SU-DHL-6 (cell line): ENCODE data around the gene ZYG11B.

ENCODE experiments used
- EZH2phosphoT487 ChIP-seq: fragments of 200-600 bp; sonication (generic), shearing (Covaris generic); conservative IDR thresholded peaks from 2 replicates; pipeline ENCODE4 v1.6.1; 2018; ENCODE audit warnings: mild to moderate bottlenecking, antibody characterized with exemption, low read length, moderate library complexity, mixed read lengths
- TF ChIP-seq, protein P1 (sequence below): fragments of 200-600 bp; sonication (generic); IDR thresholded peaks from one replicate; pipeline ENCODE4 v1.5.1; 2017; ENCODE audit warnings: antibody characterized with exemption, mild to moderate bottlenecking, low read length, moderate library complexity; ENCODE audit not compliant: insufficient read depth, poor library complexity, severe bottlenecking

DNA sequence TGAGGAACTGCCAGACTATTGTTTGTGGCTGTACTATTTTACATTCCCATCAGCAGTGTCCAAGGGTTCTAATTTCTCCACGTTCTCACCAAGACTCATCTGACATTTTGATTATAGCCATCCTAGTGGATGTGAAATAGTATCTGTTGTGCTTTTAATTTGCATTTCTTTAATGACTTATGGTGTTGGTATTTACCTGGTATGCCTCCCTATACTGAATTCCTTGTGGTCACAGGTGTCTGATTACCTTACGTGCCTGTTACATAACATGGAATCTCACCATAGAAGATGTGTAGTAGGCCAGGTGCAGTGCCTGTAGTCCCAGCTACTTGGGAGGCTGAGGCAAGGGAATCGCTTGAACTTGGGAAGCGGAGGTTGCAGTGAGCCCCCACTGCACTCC, 129.8 kb downstream of the ZYG11B start:
- TF ChIP-seq, protein P1, sequence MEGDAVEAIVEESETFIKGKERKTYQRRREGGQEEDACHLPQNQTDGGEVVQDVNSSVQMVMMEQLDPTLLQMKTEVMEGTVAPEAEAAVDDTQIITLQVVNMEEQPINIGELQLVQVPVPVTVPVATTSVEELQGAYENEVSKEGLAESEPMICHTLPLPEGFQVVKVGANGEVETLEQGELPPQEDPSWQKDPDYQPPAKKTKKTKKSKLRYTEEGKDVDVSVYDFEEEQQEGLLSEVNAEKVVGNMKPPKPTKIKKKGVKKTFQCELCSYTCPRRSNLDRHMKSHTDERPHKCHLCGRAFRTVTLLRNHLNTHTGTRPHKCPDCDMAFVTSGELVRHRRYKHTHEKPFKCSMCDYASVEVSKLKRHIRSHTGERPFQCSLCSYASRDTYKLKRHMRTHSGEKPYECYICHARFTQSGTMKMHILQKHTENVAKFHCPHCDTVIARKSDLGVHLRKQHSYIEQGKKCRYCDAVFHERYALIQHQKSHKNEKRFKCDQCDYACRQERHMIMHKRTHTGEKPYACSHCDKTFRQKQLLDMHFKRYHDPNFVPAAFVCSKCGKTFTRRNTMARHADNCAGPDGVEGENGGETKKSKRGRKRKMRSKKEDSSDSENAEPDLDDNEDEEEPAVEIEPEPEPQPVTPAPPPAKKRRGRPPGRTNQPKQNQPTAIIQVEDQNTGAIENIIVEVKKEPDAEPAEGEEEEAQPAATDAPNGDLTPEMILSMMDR: no peak
- no peak for TF ChIP-seq EZH2phosphoT487
